GM23248 (cell line): Measurements from ENCODE around the gene TRERF1.

Experiments used
- EZH2 ChIP-seq: fragments of 200-600 bp; sonication (generic); IDR thresholded peaks from 2 replicates; pipeline ENCODE4 v1.6.1; 2018; ENCODE audit warnings: antibody characterized with exemption, mild to moderate bottlenecking; ENCODE audit not compliant: insufficient read depth, poor library complexity, severe bottlenecking
- EZH2phosphoT487 ChIP-seq: fragments of 200-600 bp; sonication (generic); IDR thresholded peaks from 2 replicates; pipeline ENCODE4 v1.6.1; 2018; ENCODE audit warnings: antibody characterized with exemption, moderate library complexity, mild to moderate bottlenecking, low read depth; ENCODE audit not compliant: insufficient read depth

DNA sequence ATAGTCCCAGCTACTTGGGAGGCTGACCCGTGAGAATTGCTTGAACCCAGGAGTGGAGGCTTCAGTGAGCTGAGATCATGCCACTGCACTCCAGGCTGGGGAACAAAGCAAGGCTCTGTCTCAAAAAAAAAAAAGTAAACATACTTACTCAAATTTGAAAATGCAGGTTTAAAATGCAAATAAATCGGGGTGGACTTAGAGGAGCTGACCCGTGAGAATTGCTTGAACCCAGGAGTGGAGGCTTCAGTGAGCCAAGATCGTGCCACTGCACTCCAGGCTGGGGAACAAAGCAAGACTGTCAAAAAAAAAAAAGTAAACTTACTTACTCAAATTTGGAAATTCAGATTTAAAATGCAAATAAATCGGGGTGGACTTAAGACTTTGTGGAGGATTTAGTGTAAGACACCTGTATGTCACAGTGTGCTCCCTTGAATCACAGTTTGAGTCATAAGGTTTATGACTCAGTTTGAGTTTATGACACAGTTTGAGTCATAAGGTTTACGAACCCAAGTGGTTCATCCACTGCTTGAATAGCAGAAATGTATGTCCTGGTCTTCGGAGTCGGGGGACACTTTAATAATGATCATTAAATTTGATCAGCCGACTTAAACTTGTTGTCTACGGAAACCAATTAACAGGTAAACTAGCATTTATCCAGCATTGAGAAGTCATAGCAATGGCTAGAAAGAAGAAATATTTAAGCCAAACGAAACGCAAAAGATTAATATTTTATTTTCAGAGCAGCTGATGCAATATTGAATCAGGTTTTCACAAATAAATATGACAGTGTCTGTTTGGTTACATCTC, 227.3 kb downstream of the TRERF1 start:
- TF ChIP-seq EZH2phosphoT487 (no peak), EZH2 (no peak)
